Activated naive CD8-positive, alpha-beta T cell treated with anti-CD3 and anti-CD28 coated beads, Interleukin-2, amount 10 ng/mL, durations not matched to agents 7 days and 5 days (primary cell): Measurements from ENCODE around the gene SPCS1. TPM values are rescaled to one million over a fixed set of nuclear protein-coding genes. Genes with fewer than 3 reads are reported as not detected.
"Not testable (repeated sequence)": the region's sequence is repeated elsewhere in the genome, so short reads cannot be mapped to it uniquely, and the experiment has no call there.

Experiments
- ATAC-seq: fragments of 150-1000 bp; cut with Tn5 transposase; one replicate; pipeline ENCODE4 v1.10.0; 2021; ENCODE audit warnings: low read depth, moderate library complexity
- POLR2A ChIA-PET: fragments of 350-600 bp; sonication (Branson Sonifier 250); formaldehyde crosslinking; loops from one replicate; lab custom pipeline; 2021; ENCODE audit warnings: antibody characterized with exemption; lab: Charles Lee
- DNase-seq: peaks from one replicate; pipeline ENCODE4 v3.0.0; 2021
- H3K27ac Mint-ChIP-seq: one replicate; pipeline ENCODE4 v1.8.0; 2022; ENCODE audit warnings: mild to moderate bottlenecking, mixed read lengths
- H3K27me3 Mint-ChIP-seq: one replicate; pipeline ENCODE4 v1.8.0; 2022; ENCODE audit warnings: mild to moderate bottlenecking, moderate library complexity, mixed read lengths
- H3K36me3 Mint-ChIP-seq: one replicate; pipeline ENCODE4 v1.8.0; 2021; ENCODE audit warnings: mild to moderate bottlenecking, mixed read lengths
- H3K4me1 Mint-ChIP-seq: one replicate; pipeline ENCODE4 v1.8.0; 2021; ENCODE audit warnings: mixed read lengths
- H3K4me3 Mint-ChIP-seq: one replicate; pipeline ENCODE4 v1.8.0; 2022; ENCODE audit warnings: mild to moderate bottlenecking, moderate library complexity, mixed read lengths
- H3K9me3 Mint-ChIP-seq: one replicate; pipeline ENCODE4 v1.8.0; 2021; ENCODE audit warnings: mixed read lengths
- total RNA-seq, 2 experiments: library from RNA; stranded (reverse); gene quantifications; one replicate each; pipeline ENCODE4 v1.2.3, GENCODE V29; 2021

The SPCS1 gene
- 10 to 100 TPM; 90.1 to 90.4 TPM for total RNA-seq

- Mint-ChIP-seq H3K4me3 (peak within 1 kb of the TSS; percentile 98), H3K36me3 (peaks cover 9% of the 10 kb centered on the region), H3K27ac (peak within 1 kb of the TSS; percentile 92), H3K4me1 (peaks cover 27% of the 10 kb centered on the region), H3K27me3 (no peaks in the 10 kb centered on the region), H3K9me3 (no peaks in the 10 kb centered on the region)
- DNase-seq (peak; percentile 93), ATAC-seq (peak; percentile 92)
- POLR2A ChIA-PET: interaction anchor here (0.5 to 2.5 kb wide), 11 partner anchors 9 to 325 kb away, joined by 3 to 38 read pairs (median 6); partner anchors contain the start of genes GNL3, NEK4 and PBRM1
Measured at GRCh38 chr3:52705688-52706686, at the start of gene SPCS1, which contains the start of gene GLT8D1. Gene SPCS1, plus strand, starts transcription at chr3:52706106. Its CDS starts 141 bp downstream, at chr3:52706247. Gene GLT8D1, minus strand, starts transcription at chr3:52705791. Its CDS starts 5,331 bp downstream, at chr3:52700460.

DNA sequence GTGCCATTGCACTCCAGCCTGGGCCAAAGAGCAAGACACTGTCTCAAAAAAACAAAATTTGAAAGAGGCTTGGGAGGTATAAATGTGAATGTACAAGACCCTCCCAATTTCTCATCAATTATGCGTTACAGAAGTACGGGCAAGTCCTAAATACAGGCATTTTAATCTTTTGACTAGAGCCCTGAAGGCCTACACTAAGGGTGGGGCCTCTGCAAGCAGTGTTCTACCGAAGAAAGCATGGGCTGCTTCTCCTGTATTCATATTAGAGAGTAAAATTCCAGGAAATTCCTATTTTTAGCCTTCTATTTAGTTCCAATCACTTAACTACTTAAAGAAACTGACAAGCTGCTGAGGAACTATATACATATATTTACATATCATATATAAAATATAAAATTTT lies 45.9 kb upstream of the SPCS1 start:
- Mint-ChIP-seq H3K27me3 (no peaks in the 10 kb centered on the region), H3K4me3 (no peak overlapping the region), H3K27ac (no peak overlapping the region), H3K36me3 (peaks cover 28% of the 10 kb centered on the region), H3K9me3 (no peaks in the 10 kb centered on the region), H3K4me1 (no peaks in the 10 kb centered on the region)
- no peak for ATAC-seq
- POLR2A ChIA-PET: no interaction called here
- no peak for DNase-seq

GRCh38 chr3:52663098-52663497 lies 42.8 kb upstream of the SPCS1 start:
- Mint-ChIP-seq H3K36me3 (peaks cover 26% of the 10 kb centered on the region), H3K27me3 (no peaks in the 10 kb centered on the region), H3K27ac (no peak overlapping the region), H3K4me1 (no peaks in the 10 kb centered on the region), H3K4me3 (no peak overlapping the region), H3K9me3 (no peaks in the 10 kb centered on the region)
- ATAC-seq (no peak), DNase-seq (no peak)
- POLR2A ChIA-PET: interaction anchor here (0.6 kb wide), 1 partner anchor 28 kb away, joined by 3 read pairs; no protein-coding TSS in a partner anchor

DNA sequence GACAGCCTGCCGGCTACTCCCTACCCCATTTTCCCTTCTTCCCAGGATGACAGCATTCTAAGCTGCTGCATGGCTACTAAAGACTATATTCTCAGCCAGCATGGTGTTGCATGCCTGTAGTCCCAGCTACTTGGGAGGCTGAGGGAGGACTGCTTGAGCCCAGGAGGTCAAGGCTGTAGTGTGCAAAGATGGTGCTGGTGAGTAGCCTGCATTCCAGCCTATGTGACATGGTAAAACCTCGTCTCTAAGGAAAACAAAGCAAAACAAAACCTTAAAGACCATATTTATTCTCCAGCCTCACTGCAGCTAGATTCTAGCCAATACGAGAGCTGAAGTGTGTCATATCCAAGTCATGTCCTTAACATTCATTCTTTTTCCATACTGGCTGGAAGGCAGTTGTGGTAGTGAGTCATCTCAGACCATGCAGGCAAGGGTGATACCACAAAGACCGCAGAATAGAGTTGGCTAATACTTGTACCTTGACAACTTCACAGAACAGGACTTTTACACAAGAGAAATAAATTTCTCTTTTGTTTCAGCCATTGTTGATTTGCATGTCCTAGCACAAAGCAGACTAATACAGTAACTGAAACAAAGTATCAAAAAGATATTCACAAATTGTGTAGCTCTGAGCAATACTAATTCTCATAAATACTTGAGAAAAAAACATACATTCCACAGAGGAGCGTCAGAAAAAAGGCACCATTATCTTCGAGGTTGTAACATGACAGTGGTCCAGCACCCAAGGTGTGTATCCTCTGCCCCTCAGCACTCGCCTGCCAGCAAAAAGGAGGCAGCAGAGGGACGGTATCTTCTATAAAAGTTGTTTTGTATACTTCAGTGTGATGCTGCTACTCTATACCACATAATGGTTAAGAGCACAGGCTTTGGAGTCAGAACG lies 35.0 kb upstream of the SPCS1 start:
- no peak overlapping the region for H3K4me3 Mint-ChIP-seq
- POLR2A ChIA-PET: no interaction called here
- DNase-seq (no peak), ATAC-seq (peak; percentile 45)
- H3K9me3 Mint-ChIP-seq: no peaks in the 10 kb centered on the region
- no peaks in the 10 kb centered on the region for H3K27me3 Mint-ChIP-seq
- peaks cover 23% of the 10 kb centered on the region for H3K36me3 Mint-ChIP-seq
- H3K27ac Mint-ChIP-seq: peak overlapping the region; percentile 44
- peaks cover 15% of the 10 kb centered on the region for H3K4me1 Mint-ChIP-seq

- H3K4me1 Mint-ChIP-seq: peaks cover 15% of the 10 kb centered on the region
- ATAC-seq (no peak), DNase-seq (no peak)
- H3K9me3 Mint-ChIP-seq: no peaks in the 10 kb centered on the region
- peaks cover 28% of the 10 kb centered on the region for H3K36me3 Mint-ChIP-seq
- H3K27ac Mint-ChIP-seq: no peak overlapping the region
- H3K4me3 Mint-ChIP-seq: no peak overlapping the region
- POLR2A ChIA-PET: interaction anchor here (0.7 kb wide), 1 partner anchor 23 kb away, joined by 3 read pairs; no protein-coding TSS in a partner anchor
- no peaks in the 10 kb centered on the region for H3K27me3 Mint-ChIP-seq
Measured at GRCh38 chr3:52671676-52672075, 34.2 kb upstream of the SPCS1 start.

GRCh38 chr3:52676201-52676600 lies 29.7 kb upstream of the SPCS1 start:
- H3K27me3 Mint-ChIP-seq, H3K27ac Mint-ChIP-seq, H3K9me3 Mint-ChIP-seq, ATAC-seq, DNase-seq, POLR2A ChIA-PET, H3K4me3 Mint-ChIP-seq: not testable (repeated sequence)
- H3K4me1 Mint-ChIP-seq: peaks cover 16% of the 10 kb centered on the region
- H3K36me3 Mint-ChIP-seq: peaks cover 32% of the 10 kb centered on the region

DNA sequence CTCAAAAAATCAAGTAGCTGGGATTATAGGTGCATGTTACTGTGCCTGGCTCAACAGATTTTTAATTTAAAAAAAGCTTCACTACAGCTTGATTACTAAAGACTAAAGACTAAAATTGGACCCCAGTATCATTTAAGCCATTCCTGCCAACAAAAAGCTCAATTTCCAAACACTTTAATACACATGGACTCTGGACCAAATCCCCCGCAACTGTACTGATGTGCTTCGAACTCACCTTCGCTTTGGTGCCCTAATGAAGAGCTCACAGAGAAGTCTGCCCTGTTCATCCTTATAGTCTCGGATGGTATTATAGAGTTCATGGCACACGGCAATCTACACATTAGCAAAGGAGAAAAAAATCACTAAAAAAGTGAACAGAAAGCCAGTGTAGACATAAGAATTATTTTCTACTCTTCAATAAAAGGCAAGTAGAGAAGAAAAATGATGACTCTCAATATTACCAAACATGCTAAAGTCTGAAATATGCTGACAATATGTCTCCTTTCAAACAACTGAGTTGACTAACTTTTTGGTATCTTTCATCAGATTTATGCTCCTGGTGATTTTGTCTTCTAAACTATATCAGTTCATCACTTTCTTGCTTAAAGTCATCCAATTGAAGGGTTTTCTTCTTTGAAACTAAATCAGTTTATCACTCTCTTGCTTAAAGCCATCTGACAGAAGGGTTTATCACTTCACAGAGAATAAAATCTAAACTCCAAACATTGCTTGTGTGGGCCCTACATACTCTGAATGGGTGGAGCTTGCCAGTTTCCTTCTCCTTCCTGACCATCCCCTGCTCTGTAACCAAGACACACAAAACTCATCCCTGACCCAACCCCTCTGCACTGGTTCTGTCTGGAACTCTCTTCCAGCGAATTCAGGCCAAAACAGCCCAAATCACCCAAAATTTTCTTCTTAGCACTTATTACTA lies 27.4 kb upstream of the SPCS1 start:
- Mint-ChIP-seq H3K36me3 (peaks cover 21% of the 10 kb centered on the region), H3K27ac (peak overlapping the region; percentile 9), H3K27me3 (no peaks in the 10 kb centered on the region), H3K4me3 (no peak overlapping the region), H3K4me1 (peaks cover 13% of the 10 kb centered on the region), H3K9me3 (no peaks in the 10 kb centered on the region)
- DNase-seq (no peak), ATAC-seq (no peak)
- POLR2A ChIA-PET: no interaction called here

DNA sequence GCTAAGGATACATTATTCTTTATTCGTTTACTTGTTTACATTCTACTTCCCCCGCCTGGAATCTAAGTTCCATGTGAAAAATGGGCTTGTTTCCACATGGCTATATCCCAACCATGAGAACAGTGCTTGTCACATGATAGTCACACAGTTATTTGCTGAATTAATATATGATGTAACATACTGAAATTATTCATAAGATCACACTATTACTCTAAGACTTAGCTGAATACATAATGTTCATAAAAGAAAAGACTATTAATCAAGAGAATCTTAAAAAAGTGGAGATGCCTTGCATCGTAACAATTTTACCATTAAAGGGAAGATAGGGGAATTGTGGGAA lies 26.7 kb upstream of the SPCS1 start:
- Mint-ChIP-seq H3K4me1 (peaks cover 18% of the 10 kb centered on the region), H3K27ac (no peak overlapping the region), H3K36me3 (peaks cover 21% of the 10 kb centered on the region), H3K4me3 (no peak overlapping the region), H3K27me3 (no peaks in the 10 kb centered on the region), H3K9me3 (no peaks in the 10 kb centered on the region)
- ATAC-seq: no peak
- POLR2A ChIA-PET: interaction anchor here (0.8 kb wide), 1 partner anchor 28 kb away, joined by 4 read pairs; no protein-coding TSS in a partner anchor
- no peak for DNase-seq

DNA sequence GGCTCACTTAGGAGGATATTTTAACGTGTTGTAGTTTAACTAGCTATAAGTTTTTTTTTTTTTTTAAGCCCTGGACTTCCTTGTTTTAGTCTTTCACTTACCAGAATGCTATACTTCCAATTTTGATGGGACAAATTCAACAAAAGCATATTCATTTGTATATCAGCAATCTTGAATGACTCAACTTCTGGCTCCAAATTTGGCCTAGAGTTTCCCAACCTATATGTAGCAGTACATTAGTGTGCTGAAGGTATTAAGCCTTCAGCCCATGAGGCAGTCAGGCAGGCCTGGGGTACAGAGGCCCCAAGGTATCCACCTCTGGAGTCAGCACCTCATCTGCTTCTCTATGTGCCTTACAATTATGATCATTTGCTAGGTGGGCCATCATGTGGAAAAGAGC lies 26.1 kb upstream of the SPCS1 start:
- peaks cover 23% of the 10 kb centered on the region for H3K4me1 Mint-ChIP-seq
- no peaks in the 10 kb centered on the region for H3K9me3 Mint-ChIP-seq
- ATAC-seq (no peak), DNase-seq (no peak)
- peaks cover 20% of the 10 kb centered on the region for H3K36me3 Mint-ChIP-seq
- H3K4me3 Mint-ChIP-seq: no peak overlapping the region
- H3K27ac Mint-ChIP-seq: no peak overlapping the region
- POLR2A ChIA-PET: interaction anchor here (0.8 kb wide), 1 partner anchor 29 kb away, joined by 4 read pairs; no protein-coding TSS in a partner anchor
- H3K27me3 Mint-ChIP-seq: no peaks in the 10 kb centered on the region

DNA sequence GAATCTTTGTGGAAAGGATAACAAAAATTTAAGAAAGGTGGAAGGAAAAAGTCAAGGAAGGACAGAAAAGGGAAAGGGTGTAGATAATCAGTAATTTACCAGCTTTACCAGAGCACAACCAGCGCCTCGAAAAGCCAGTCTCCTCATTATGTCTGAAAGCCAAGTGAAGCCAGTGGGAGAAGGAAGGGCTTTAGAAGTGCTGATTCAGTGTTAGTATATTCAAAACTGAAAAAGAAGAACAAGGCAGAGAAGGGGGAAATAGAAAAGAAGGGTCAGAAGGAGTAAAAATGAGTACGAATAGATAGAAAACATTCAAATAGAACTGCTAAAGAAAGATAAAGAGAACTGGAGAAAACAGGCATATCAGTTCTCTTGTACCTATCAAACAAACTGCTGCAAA lies 24.3 kb upstream of the SPCS1 start:
- no peaks in the 10 kb centered on the region for H3K9me3 Mint-ChIP-seq
- H3K27me3 Mint-ChIP-seq: no peaks in the 10 kb centered on the region
- no peak for ATAC-seq
- POLR2A ChIA-PET: no interaction called here
- no peak for DNase-seq
- peaks cover 27% of the 10 kb centered on the region for H3K4me1 Mint-ChIP-seq
- H3K27ac Mint-ChIP-seq: peak overlapping the region; percentile 21
- H3K36me3 Mint-ChIP-seq: peaks cover 16% of the 10 kb centered on the region
- H3K4me3 Mint-ChIP-seq: no peak overlapping the region

- ATAC-seq: no peak
- POLR2A ChIA-PET: no interaction called here
- peaks cover 13% of the 10 kb centered on the region for H3K36me3 Mint-ChIP-seq
- H3K27me3 Mint-ChIP-seq: no peaks in the 10 kb centered on the region
- H3K9me3 Mint-ChIP-seq: no peaks in the 10 kb centered on the region
- H3K4me1 Mint-ChIP-seq: peaks cover 29% of the 10 kb centered on the region
- peak overlapping the region; percentile 6 for H3K4me3 Mint-ChIP-seq
- no peak for DNase-seq
- peak overlapping the region; percentile 14 for H3K27ac Mint-ChIP-seq
Measured at GRCh38 chr3:52682016-52682415, 23.9 kb upstream of the SPCS1 start.

GRCh38 chr3:52683611-52684010 lies 22.3 kb upstream of the SPCS1 start:
- Mint-ChIP-seq H3K4me3 (peak overlapping the region; percentile 37), H3K36me3 (peaks cover 17% of the 10 kb centered on the region), H3K27ac (no peak overlapping the region), H3K4me1 (peaks cover 34% of the 10 kb centered on the region), H3K27me3 (no peaks in the 10 kb centered on the region), H3K9me3 (no peaks in the 10 kb centered on the region)
- no peak for ATAC-seq
- DNase-seq: no peak
- POLR2A ChIA-PET: no interaction called here
